ENCODE data around the gene PIEZO1.
A peak's percentile ranks its signal among the peaks of the same experiment; 100 is the strongest.
"Not testable (repeated sequence)": the region's sequence is repeated elsewhere in the genome, so short reads cannot be mapped to it uniquely, and the experiment has no call there.

Gene PIEZO1

DNA sequence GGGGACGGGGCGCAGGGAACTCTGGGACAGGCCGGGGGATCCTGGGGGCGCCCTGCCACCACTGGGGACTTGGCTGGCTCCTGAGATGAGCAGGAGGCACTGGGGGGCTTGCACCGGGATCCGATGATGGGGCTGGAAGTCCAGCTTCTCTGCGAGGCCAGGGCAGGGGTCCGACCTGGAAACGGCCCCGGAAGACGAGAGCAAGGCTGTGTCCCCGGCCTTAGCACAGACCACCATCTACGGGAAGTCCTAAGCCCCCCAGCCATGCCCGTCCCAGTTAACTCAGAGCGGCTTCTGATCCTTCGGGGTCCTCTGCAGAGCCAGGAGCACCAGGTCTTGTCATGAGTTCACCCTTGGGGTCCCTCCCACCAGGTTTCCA, 19.1 kb upstream of the PIEZO1 start:
- DNase-seq: no peak

DNA sequence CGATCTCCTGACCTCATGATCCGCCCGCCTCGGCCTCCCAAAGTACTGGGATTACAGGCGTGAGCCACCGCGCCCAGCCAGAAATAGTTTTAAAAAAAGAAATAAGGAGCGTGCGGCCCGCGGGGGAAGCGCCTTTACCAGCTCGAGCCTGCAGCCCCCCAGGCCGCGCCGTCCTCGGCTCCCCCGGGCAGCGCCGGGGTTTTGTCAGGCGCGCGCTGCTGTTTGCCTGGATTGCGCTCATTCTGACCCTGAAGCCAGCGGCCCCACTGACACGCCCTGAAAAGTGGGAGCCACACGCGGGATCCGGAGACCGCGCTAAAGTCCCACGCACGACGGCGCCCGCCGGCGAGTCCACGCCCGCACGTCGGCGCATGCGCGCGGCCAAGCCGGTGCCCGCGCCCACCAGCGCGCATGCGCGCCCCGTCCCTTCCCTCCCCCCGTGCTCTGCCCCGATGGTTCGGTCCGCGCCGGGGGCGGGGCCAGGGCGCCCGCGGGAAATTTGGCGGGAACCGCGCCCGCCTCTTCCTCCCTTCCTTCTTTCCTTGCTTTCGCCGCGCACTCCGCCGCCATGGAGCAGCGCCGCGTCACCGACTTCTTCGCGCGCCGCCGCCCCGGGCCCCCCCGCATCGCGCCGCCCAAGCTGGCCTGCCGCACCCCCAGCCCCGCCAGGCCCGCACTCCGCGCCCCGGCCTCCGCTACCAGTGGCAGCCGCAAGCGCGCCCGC, 18.4 kb upstream of the PIEZO1 start, which contains the start of gene CDT1:
Gene CDT1, plus strand, starts transcription at position 526 of the 724 bp plus-strand sequence. Its CDS starts 43 bp downstream, at position 569.
- DNase-seq: peak; percentile 67 to 82 (median 68)

DNA sequence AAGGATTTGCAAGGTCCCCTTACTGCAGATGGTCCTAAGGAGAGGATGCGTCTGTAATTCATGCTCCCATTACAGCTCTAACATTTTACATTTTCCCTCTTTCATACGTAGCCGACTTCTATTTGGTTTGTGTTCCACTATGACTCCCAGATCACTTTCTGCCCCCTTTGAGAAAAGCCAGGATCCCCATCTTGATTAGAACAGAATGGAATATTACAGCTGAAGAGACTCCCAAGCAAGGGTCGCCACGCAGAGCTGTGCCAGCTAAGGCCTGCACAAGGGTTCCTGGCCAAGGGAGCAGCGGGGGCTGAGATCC, 15.2 kb upstream of the PIEZO1 start:
- DNase-seq: no peak

DNA sequence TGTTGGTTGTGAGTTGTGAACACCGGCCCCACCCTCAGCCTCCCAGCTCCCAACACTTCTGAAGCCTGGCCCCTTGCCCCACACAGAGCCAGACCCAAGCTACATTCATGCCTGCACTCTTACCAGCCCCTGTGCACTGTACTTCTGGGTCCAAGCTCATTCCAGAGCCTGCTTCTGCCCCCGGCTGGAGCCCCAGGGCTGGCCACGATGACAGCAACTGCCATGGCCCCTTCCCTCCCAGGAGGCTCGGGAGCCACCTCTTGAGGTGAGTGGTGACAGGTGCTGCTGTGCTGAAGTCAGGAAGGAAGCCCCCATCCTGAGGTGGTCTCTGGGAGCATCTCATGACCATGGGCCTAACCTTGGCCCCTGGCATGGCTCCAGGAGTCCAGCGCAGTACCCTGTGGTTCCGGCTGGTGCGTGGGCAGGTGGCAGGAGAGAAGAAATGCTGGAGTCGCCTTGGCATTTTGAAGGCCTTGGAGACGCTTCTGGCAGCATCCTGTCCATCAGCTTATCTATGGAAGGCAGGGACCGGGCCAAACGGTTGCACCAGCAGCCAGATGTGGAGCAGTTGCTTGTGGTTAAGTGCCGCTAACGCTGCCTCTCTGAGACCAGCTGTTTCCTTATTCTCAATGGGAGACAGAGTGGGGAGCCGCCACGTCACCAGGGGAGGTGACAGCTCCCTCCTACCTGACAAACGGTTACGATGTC, 14.7 kb upstream of the PIEZO1 start:
- peak in 1 of 4 experiments; percentile 15 for DNase-seq

DNA sequence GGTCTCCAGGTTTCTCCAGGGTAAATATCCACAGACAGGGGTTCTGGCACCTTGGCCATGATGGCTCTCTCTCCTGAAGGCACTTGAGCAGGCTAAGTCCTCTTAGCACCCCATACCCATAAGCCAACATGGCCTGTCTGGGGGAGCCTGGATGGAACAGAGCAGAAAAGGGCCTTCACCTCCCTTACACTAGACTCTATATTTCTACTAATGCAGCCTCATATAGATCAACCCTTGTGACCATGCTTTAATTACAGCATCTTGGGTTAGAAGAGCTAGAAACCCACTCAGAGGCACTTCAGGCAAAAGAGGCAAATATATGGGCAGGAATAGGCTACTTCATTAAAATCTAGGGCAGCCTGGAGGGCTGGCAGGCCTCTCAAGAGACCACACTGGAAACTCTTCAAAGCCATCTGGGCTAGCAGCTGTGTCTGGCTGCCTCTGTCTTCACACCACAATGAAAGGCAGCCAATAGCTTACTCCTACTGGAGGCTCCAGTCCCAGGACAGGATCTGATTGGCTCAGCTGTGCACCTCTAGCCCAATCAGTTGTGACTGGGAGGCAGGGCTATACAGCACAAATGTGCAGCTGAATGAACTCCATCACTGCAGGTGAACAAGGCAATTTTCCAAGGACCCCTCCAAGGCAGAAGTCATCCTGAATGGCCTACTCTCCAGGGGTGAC, 13.9 kb upstream of the PIEZO1 start:
- no peak for DNase-seq

DNA sequence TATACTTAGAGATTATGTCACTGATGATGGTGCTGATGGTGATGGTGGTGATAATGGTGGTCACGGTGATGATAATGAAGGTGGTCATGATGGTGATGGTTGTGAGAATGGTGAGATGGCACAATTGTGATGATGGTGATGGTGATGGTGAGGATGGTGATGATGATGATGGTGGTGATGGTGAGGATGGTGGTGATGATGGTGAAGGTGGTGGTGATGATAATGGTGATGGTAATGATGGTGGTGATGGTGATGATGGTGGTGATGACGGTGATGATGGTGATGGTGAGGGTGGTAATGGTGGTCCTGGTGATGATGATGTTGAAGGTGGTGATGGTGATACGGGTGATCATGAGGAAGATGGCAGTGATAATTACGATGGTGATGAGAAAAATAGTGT, 13.1 kb upstream of the PIEZO1 start:
- no peak for DNase-seq

DNA sequence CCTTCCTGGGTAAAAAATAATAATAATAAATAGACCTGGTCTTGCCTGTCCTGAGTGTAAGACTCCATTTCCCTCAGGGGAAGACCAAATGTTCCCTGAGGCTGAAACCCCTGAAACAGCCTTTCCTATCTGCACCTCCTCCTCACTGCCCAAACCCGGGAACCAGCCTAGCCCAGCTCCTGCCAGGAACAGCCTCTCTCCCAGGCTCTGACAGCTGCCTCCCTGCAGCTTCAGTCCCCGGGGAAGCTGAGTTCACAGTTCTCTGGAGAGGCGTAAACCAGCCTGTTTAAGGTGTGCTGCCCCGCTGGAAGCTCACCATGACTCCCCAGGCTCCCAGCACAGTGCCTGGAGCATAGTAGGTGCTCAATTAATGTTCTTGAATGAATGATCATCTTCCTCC, 11.3 kb upstream of the PIEZO1 start:
- no peak for DNase-seq

DNA sequence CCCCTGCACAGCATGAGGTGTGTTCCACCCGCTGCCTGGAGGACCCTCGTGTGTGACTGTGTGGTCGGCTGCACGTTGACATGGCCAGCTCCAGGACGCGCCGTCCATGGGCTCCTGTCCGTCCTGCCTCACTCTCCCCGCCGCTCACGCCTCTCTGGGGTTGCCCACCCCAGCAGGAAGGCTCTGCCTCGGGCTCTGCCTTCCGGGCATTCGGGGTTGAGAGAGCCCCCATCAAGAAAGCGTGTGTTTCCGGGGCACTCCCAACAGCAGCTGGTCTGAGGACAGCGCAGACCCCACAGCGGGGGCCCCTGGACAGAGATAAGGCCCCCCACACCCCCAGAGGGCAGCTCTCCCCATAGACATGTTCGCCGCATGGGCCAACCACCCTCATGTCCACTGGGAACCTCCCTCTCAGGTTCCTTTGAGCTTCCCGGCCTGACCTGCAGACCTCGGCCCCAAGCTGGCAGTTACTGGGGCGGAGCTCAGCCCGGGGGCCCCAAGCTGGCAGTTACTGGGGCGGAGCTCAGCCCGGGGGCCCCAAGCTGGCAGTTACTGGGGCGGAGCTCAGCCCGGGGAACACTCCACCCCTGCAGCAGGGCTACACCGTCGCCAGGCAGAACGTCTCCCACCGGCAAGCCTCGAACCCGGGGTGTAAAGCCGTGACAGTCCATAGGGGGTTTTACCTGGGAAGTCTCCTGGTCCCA, 8.4 kb upstream of the PIEZO1 start:
- no peak for DNase-seq

DNA sequence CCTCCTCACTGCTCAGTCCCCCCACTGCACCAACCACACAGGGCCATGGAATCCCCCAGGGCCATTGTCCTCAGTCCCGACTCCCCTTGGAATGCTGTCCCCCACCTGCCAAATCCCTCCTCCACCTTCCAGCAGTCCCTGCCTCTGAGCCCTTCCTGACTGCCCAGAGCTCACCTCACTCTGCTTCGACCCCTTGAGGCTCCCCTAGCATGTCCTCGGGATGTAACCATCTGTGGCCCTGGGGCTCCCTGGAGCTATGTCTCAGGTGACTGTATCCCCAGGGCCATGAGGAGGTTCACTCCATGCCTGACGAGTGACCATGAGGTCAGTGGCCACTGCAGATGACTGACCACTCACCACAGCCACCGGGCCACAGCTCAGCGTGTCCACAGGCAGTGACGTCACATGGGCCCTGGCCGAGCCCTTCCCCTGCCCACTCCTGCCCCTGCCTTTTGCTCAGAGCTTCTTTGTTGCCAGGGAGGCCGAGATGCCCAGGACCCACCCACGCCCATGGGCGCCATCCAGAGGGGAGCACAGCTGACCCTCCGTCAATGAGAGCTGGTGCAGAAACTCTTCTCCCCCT, 7.7 kb upstream of the PIEZO1 start:
- DNase-seq: no peak

DNA sequence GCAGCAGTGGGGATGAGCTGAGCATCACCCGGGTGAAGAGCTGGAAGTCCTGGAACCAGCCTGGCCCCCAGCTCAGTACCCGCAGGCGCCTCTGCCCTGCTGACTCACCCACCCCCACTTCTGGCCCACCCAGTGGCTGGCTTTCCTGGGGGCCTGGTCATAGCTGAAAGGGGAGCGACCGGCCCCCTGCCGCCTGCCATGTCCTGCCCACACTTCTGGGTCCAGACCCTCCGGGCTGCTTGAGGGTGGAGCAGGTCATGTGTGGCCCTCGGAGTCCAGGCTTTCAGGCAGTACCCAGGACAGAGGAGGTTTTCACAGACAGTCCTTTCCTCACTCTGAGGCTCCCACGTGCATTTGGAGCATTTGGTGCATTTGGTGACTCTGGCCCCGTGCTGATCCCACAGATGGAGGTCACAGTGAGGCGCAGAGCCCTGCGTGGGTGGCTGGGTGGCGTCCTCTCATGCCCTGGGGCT, 7.1 kb upstream of the PIEZO1 start:
- no peak for DNase-seq

DNA sequence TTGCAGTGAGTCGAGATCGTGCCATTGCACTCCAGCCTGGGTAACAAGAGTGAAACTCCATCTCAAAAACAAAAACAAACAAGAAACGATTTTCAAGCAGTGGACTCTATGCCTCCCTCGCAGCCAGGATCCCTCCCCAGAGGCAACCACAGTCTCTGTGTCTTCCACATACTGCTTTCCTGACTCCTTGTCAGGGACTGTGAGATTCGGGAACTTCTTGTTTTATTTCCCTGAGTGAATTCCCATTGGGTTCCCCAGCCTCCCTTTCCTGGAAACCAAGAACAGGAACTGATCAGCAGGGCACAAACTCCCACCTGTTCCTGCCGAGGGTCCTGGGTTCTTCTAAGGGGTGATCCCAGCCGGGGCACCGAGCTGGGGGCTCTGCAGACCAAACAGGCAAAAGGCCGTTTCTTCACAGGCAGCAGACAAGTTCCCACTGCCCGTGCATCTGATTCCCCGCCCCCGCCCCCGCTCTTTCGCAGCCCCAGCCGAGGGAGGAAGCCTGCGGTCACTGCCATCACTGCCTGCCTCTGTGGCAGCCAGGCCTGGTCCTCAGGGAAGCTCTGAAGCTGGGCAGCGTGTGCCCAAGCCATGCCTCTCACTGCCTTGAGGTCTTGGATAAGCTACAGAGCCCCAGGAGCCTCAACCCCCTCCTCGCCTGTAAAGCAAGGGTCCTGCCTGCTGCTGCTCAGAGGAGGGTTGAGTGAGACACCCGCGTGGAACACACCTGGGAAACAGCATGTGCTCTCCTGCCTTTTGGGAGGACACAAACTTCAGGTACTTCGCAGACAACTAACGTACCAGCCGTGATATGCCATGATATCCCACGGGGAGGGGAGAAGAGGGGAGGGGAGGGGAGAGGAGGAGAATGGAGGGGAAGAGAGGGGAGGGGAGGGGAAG, 5.5 kb upstream of the PIEZO1 start:
- DNase-seq: peak in 2 of 4 experiments; percentile 28 to 42

DNA sequence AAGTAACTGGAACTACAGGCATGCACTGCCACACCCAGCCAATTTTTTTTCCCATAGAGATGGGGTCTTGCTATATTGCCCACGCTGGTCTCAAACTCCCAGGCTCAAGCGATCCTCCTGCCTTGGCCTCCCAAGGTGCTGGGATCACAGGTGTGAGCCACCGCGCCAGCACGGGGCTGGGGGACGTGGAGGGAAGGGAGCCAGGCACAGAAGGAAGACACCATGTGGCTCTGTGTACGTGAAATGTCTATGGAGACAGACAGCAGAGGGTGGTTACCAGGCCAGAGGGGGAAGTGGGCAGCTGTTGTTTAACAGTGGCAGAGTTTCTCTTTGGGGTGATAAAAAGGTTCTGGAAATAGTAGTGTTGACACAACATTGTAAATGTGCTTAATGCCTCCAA, 4.6 kb upstream of the PIEZO1 start:
- DNase-seq: no peak

DNA sequence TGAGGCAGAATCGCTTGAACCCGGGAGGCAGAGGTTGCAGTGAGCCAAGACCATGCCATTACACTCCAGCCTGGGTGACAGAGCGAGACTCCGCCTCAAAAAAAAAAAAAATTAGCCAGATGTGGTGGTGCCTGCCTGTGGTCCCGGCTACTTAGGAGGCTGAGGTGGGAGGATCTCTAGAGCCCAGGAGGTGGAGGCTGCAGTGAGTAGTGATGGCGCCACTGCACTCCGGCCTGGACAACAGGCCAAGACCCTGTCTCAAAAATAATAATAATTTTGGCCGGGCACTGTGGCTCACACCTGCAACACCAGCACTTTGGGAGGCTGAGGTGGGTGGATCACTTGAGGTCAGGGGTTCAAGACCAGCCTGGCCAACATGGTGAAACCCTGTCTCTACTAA, 3.7 kb upstream of the PIEZO1 start:
- not testable (repeated sequence) for DNase-seq

DNA sequence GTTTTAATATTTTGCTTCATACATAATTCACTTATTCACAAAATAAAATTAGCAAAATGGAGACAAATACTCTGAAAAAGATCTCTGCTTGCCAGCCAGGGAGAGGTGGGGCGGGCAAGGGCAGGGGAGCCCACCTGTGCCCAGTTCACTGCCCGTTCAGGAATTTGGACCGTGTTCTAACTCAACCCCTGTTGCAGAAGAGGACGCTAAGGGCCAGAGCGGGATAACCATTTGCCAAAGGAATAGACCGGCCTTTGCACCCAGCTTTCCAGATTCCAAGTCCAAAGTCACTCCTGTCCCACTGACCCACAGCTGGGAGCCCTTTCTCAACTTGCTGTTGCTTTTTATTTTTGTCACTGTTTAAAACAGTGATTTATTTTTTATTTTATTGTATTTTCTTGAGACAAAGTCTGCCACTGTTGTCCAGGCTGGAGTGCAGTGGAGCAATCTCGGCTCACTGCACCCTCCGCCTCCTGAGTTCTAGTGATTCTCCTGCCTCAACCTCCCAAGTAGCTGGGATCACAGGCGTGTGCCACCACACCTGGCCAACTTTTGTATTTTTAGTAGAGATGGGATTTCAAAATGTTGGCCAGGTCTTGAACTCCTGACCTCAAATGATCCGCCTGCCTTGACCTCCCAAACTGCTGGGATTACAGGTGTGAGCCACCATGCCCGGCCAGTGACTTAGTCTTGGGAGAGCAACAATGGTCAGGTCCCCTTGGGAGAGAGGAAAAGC, 2.7 kb upstream of the PIEZO1 start:
- no peak for DNase-seq

DNA sequence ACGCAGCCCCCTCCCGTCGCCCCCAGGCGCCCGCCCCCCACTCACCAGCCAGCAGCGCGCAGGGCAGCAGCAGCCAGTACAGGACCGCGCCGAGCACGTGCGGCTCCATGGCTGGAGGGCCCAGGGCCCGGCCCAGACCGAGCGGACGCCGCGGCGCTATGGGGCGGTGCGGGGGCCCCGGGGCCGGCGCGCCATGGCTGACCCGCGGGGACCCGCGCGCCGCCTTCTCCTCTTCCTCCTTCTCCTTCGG, 239 bp downstream of the PIEZO1 start:
- DNase-seq: no peak

DNA sequence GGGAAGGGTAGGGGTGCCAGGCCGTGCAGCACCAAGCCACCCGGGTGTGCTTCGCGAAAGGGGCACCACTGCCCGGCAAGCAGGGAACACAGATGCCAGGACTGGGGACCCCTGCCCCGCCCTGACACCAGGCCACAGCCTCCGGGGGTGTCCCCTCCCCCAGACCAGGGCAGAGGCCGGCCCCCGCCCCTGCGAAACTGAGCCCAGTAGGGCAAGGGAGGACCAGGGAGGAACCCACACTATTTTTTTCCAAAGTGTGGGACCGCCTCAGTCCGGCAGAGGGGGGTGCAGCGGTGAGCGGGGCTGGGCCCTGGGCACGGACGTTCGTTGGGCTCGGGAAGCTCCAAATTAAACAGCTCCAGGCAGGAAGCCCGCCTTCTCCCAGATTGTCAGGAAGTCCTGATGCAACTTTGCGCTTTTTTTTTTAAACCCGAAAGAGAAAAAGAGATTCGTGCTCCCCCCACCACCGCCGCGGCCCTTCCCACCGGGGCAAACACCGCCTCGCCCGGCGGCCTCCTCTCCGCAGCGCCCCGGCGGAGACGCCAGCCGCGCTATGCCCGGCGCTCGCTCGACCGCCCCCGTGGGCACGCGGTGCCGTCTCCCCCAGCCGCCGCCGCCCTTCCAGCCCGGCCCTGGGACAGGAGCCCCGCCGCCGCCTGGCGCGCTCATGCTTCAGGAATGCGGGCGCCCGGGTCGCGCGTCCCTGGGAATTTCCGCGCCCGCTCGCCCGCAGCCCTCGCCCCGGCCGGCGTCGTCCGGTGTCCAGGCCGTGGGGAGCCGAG, 755 bp downstream of the PIEZO1 start:
- DNase-seq: peak in 2 of 4 experiments; percentile 17 to 34

DNA sequence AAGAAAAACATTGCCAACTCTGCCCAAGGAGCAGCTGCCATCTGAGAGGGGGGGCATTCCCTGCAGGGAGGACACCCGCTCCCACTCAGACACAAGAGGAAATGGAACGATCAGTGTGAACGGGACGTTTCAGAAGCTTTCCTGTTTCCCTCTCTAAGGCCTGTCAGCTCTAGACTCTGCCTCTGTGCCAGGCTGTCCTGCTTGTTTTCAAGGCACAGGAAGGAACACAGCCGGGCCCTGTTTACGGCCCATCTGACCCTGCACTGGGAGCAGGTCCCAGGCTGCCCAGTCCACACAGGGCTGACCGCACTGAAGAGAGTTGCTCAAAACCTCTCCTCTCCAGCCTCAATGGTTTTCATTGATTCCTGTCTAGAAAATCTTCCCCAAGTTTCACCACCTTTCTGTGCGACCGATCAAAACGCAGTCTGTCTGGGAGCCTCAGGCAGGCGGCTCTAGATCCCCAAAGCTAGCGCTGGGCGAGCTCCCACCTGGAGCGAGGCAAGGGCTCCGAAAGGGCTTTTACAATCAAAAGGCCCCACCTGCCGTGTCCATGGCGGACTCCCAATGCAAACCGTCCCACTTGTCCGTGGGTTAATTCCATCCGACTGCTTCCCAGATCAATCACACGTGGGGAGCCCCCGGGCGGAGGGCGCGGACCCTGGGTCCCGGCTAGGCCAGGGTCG, 1.5 kb downstream of the PIEZO1 start:
- no peak for DNase-seq

DNA sequence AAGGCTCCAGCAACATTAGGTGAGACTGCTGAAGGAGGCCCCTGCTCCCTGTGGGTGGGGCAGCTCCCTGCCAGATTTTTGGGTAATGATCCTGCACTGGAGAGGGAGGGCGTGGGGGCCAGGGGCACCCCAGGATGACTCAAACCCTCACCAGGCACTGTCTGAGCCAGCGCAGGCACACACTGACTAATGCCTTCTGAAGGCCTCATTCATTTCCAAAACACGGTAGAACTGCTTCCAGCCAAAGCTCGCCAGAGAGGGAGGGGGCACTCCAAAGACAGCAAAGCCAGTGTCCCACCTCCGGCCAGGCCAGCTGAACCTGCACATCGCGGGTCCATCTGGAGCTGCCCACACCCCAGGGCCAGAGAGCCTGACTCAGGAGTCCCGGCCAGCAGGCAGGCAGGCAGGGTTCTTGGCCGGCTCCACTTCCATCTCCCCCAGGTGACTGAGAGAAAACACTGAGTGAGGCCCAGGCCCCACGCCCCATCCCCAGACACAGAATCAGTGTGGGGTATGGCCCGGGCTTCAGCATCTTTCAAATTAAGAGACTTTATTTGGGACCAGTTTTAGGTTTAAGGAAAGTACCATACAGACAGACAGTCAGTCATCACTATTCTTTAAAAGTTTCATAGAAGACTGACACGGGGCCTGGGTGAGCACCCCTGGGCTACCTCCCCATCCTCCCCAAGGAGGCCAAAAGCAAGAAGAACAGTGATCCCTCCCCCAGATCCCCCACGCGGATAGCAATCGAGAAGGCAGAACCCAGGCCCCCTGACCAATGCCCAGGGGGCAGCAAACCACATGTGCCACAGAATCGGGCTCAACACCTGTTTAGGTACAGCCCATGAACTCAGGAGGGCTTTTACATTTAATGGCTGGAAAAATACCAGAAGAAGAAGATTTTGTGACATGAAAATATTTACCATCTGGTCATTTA, 2.3 kb downstream of the PIEZO1 start:
- peak in 1 of 4 experiments; percentile 15 for DNase-seq

Measured in activated naive CD4-positive, alpha-beta T cell (primary cell).